ENCODE measurements around the gene BBS9.
A peak's percentile ranks its signal among the peaks of the same experiment; 100 is the strongest.
"Not testable (repeated sequence)": the region's sequence is repeated elsewhere in the genome, so short reads cannot be mapped to it uniquely, and the experiment has no call there.

BBS9 gene

DNA sequence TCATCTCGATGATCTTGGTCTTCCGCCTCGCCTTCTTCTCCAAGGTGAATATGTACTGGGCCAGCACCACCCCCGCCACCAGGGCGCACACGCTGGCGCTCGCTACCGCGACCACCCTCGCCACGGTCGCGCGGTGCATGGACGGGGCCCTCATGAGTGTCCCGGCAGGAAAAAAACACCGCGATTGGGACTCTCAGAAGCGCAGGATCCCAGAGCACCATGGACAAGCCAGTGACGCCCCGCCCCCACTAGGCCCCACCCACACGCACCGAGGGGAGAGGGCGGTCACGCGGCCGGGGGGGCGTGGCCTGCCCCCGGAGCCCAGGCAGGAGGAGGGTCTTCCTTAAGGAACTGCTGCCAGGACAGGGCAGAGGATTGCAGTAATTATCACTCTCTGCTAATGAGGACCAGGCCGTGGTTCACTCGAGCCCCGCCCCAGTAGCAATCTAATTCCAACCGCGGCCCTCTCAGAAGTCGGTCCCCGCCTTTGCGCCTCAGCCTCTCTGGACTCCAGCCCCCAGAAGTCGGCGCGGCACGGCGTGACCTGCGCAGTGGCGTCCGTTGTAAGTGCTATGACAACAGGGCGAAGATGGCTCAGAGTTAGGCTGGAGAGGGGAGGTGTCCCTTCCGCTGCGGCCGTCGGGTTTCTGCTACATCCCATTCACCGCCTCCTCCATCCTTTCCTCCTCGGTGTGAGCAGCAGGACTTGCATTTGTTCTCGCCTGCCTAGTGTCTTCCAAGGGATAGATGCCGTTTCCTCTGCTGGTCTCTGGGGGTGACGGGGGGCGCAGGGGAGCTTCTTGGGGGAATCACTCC is at the start of gene BBS9:
Gene BBS9, plus strand, starts transcription at position 575 of the 816 bp plus-strand sequence. CDS start 16,689 bp downstream, outside the sequence.
- peak; percentile 95 for DNase-seq (ENCODE audit: low spot score)

DNA sequence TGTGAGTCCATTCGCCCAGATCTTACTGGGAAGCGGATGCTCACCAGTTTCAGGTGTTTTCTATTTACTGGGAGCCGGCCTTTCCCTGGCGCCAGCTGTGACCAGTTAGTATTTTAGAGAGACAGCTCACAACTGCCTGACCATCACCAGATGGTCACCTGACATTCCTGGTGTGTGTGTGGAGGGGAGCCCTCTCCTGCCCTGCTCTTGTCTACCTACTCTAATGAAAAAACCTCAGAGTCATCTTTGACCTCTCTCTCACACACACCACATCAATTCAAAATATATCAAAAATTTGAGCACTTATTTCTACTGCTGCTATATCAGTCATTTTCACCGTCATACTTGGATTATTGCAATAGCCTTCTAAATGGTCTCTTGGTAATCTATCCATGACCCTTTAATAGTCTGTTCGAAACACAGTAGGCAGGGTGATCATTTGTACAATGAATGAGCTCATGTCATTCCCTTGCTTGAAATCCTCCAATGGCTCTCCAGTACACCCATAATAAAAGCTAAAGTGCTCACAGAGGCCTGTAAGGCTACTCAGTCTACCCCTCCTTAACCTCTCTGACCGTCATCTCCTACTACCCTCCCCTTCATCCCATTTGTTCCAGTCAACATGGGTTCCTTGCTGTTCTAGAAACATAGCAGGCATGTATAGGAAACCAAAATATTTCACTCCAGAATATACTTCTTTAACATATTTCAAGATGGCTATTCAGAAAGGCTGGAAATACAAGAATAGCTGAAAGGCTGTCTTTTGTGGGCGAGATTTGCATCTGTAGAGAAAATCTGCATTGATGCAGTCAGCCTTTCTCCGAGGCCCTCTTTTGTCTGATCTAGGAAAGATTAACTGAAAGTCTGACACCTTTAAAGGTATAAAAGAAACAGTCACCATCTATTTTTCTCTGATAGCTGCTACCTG is 49.3 kb upstream of the BBS9 start:
- no peak for DNase-seq (ENCODE audit: low spot score)

- DNase-seq (ENCODE audit: low spot score): no peak
These were observed 42.0 kb upstream of the BBS9 start for GRCh38 chr7:33087356-33087755.

- DNase-seq (ENCODE audit: low spot score): no peak
These were observed 41.5 kb upstream of the BBS9 start for GRCh38 chr7:33087858-33088257.

DNA sequence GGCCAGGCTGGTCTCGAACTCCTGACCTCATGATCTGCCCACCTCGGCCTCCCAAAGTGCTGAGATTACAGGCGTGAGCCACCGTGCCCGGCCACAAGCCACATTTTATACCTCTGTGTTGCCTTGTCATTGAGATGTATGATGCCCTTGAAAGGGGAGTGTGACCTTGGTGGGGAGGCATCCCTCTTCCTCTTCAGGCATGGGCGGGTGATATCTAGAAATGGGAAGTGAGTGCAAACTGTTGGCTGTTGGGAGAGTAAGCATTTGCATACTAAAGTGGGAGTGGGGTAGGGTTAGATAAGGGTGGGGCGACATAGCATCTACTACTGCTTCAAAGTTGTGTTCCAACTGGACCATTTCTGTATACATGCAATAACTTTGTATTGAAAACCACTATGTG is 40.2 kb upstream of the BBS9 start:
- no peak for DNase-seq (ENCODE audit: low spot score)

- no peak for DNase-seq (ENCODE audit: low spot score)
These were observed 38.2 kb upstream of the BBS9 start for GRCh38 chr7:33091111-33091531.

DNA sequence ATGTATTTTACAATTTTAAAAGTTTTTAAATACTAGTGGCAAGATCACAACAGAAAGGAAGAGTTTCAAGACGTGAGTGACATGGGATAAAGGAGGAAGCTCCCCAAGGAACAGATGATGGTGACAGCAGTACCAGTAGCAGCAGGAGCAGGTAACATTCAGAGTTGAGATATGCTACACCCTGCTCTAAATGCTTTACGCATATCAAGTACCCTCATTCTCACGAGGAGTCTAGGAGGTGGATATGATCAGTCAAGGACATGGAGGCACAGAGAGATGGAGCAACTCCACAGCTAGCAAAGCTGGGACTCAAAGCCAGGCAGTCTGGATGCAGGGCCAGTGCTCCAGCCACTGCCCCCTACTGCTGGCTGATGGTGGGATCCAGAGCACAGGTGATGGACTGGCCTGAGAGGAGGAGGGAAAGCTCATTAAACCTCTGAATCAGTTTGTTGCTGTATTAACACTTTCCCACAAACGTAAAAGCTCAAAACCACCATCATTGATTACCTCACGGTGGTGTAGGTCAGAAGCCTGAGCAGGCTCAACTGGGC is 37.6 kb upstream of the BBS9 start:
- DNase-seq (ENCODE audit: low spot score): no peak

DNA sequence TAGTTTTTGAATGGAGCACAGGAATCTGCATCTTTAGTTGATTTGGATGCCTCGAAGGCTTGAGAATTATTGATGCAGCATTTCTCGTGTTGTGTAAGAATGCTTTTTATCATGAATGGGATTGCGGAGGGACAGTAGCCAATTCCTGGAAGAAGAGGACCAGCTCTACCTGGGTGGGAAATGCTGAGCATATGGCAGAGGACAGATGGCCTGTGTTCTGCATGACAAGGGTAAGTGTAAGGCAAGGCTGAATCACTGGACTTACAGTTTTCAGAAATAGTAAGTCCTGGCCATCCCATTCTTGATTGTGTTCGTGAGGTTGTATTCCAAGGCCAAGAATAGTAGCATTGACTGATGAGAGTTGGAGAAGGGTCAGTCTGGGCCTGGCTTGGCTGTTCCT is 36.1 kb upstream of the BBS9 start:
- DNase-seq (ENCODE audit: low spot score): no peak

- DNase-seq (ENCODE audit: low spot score): not testable (repeated sequence)
These were observed 34.6 kb upstream of the BBS9 start for GRCh38 chr7:33094745-33095275.

- no peak for DNase-seq (ENCODE audit: low spot score)
These were observed 30.0 kb upstream of the BBS9 start for GRCh38 chr7:33099154-33099940.

- no peak for DNase-seq (ENCODE audit: low spot score)
These were observed 28.6 kb upstream of the BBS9 start for GRCh38 chr7:33100770-33101169.

GRCh38 chr7:33101906-33102305 is 27.5 kb upstream of the BBS9 start:
- DNase-seq (ENCODE audit: low spot score): no peak

DNA sequence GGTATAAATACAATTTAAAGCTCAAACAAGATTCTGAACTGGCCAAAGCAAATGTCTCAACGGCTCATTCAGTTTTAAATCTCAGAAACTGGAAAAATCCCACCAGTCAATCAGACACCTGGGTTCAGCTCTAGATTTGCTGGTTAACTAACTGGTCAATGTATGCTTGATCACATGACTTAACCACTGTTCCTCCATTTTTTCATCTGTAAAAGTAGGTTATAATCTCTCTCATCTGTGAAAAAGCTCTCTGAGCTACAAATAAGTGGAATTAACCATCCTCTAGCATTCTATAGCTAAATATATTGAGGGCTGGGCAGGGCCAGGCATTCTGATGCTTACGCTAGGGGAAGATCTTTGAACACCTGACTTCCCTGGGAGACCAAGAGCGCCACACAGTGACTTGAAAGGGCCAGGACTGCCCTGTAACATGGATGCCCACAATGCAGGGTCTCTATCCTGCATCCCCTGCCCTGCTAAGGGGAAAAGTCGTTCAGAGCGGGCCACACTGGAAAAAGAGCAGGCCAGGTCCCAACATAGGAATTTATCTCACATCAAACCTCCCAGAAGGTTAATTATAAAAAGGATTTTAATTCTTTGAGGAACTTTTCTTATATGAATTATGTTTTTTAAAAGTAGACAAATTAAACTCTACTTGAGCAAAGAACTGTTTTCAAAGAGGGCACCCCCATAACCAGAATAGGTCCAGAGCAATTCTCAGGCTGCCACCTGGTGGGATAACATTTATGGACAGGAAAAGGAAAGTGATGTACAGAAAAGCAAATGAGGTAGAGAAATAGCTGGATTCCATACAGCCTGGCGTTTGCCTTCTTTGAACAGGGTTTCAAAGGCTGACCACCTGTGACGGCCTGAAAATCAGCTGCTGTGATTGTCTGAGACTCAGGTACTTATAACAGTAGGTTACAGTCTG is 22.0 kb upstream of the BBS9 start:
- peak; percentile 17 for DNase-seq (ENCODE audit: low spot score)

DNA sequence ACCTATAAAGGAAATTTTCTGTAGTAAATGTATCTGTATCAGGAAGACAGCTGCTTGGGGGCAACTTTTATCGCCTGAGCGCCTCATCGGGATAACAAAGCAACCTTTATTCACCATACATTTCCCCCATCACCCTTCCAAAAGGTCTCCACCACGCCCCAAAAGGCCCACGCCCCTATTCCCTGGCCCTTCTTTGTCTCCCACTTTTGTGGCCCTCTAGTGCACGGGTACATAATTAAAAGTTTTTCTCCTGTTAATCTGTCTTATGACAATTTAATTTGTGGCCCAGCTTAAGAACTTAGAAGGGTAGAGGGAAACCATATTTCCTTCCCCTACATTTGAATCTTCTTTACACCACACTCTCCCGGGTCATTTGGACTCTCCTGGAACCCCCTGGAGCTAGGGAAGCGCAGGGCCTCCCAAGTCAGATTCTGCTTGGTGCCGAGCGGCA is 20.8 kb upstream of the BBS9 start:
- no peak for DNase-seq (ENCODE audit: low spot score)

GRCh38 chr7:33109005-33109757 is 20.2 kb upstream of the BBS9 start, which contains the start of gene RP9:
Gene RP9, minus strand, starts transcription at chr7:33109404. Its CDS starts 32 bp downstream, at chr7:33109372.
- DNase-seq (ENCODE audit: low spot score): peak; percentile 61

DNA sequence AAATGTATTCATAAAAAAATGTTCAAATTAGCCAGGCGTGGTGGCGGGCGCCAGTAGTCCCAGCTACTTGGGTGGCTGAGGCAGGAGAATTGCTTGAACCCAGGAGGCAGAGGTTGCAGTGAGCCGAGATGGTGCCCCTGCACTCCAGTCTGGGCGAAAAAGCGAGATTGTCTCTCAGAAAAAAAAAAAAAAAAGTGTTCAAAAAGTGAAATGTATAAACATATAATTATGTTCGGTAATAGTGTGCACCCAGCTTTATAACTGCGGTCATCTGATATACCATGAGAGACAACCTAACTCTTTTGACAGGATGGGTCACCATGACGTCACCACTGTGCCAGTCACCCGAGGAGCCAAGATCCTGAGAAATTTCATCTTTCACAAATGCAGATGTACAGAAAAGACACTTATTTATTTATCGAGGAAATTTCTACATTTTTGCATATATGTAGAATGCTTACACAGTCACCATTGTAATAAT is 19.6 kb upstream of the BBS9 start:
- DNase-seq (ENCODE audit: low spot score): no peak

DNA sequence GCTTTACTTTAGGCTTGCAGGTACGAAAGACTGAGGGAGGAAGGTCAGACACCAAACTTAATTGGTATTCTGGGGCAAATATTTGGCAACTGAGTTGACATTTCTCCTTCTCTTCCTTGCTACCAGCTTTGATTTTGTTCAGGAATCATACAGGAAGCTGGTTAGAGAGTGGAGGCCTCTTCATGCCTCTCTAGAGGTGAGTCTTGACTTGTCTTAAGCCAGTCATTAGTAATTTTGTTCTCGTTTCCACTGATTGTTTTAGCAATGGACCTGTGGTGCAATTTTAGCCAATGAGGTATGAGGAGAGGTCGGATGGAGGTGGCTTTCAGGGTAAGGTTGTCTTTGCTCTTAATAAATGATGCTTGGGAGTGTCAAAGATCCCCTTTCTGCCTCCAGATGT is 17.8 kb upstream of the BBS9 start:
- no peak for DNase-seq (ENCODE audit: low spot score)

DNA sequence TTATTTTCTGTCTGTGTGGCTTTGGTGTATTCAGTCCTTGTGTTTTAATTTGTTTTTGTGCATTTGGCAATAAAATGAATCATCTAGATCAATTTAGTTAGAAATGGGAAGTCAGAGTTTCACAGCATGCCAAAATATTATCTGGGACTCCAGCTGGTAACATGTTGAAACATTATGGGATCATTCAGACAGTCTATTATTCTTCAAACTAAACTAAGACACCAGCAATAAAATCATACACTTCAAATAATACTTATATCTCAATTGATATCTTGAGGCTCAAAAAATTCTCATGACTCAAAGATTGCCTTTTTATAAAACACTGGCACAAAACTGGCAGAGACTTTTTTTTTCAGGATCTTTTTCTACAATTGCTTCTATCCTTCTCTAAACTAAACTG is 14.4 kb upstream of the BBS9 start:
- no peak for DNase-seq (ENCODE audit: low spot score)

- DNase-seq (ENCODE audit: low spot score): no peak
These were observed 11.0 kb upstream of the BBS9 start for GRCh38 chr7:33118383-33118782.
